IMR-90 (cell line): Measurements from ENCODE around the gene DAZL. TPM values are rescaled to one million over a fixed set of nuclear protein-coding genes. Genes with fewer than 3 reads are reported as not detected.

Experiments used
- ATAC-seq: fragments of 200-7000 bp; cut with Tn5 transposase; 2 replicates; pipeline ENCODE4 v1.9.1; 2020; ENCODE audit warnings: low read depth, mild to moderate bottlenecking, moderate library complexity
- BruUV-seq: library from RNA; stranded (reverse); fragments of 400-500 nt; replicated peaks from 2 replicates; lab custom pipeline; 2021; lab: Mats Ljungman, UMichigan
- CTCF ChIA-PET: fragments of 300-600 bp; formaldehyde crosslinking; extraction: SDS; loops from one replicate; lab custom pipeline; 2021; ENCODE audit warnings: antibody characterized with exemption; lab: Yijun Ruan, JAX
- POLR2A ChIA-PET: fragments of 300-600 bp; sonication (Branson Sonifier 250); formaldehyde crosslinking; loops from one replicate; lab custom pipeline; 2022; ENCODE audit warnings: antibody characterized with exemption; ENCODE audit not compliant: unreplicated experiment; lab: Charles Lee
- DNase-seq: peaks from one replicate; pipeline ENCODE4 v3.0.0; 2013
- H2AFZ ChIP-seq: replicated peaks from 2 replicates; pipeline ENCODE3; 2013; ENCODE audit warnings: low read length, mild to moderate bottlenecking; ENCODE audit not compliant: poor library complexity
- H2AK5ac ChIP-seq: 2 replicates; pipeline ENCODE4 v1.6.1; 2013; ENCODE audit warnings: low read depth, low read length, inconsistent platforms
- H2AK9ac ChIP-seq: replicated peaks from 2 replicates; pipeline ENCODE3; 2013; ENCODE audit warnings: mild to moderate bottlenecking, low read depth, low read length, moderate library complexity; ENCODE audit not compliant: poor library complexity
- H2BK120ac ChIP-seq: 2 replicates; pipeline ENCODE4 v1.6.1; 2013; ENCODE audit warnings: low read depth, low read length, inconsistent platforms
- H2BK15ac ChIP-seq: 3 replicates; pipeline ENCODE4 v1.6.1; 2013; ENCODE audit warnings: low read depth, low read length, inconsistent platforms
- H2BK20ac ChIP-seq: 2 replicates; pipeline ENCODE4 v1.6.1; 2013; ENCODE audit warnings: low read depth, mild to moderate bottlenecking, inconsistent platforms, low read length, moderate library complexity
- H2BK5ac ChIP-seq: 2 replicates; pipeline ENCODE4 v1.6.1; 2013; ENCODE audit warnings: mild to moderate bottlenecking, low read depth, low read length, inconsistent platforms; ENCODE audit not compliant: poor library complexity, severe bottlenecking
- H3K14ac ChIP-seq: replicated peaks from 2 replicates; pipeline ENCODE4 v1.6.1; 2013; ENCODE audit warnings: low read depth, low read length, inconsistent platforms
- H3K18ac ChIP-seq: 2 replicates; pipeline ENCODE4 v1.6.1; 2013; ENCODE audit warnings: low read depth, low read length, control low read depth
- H3K23ac ChIP-seq: 2 replicates; pipeline ENCODE4 v1.6.1; 2013; ENCODE audit warnings: low read depth, low read length, inconsistent platforms
- H3K27ac ChIP-seq: 2 replicates; pipeline ENCODE4 v1.5.1; 2013; ENCODE audit warnings: mild to moderate bottlenecking, control low read depth, low read length; ENCODE audit not compliant: insufficient read depth
- H3K27me3 ChIP-seq: 2 replicates; pipeline ENCODE4 v1.6.1; 2013; ENCODE audit warnings: low read length; ENCODE audit not compliant: control insufficient read depth, insufficient read depth
- H3K36me3 ChIP-seq: 2 replicates; pipeline ENCODE4 v1.6.1; 2013; ENCODE audit warnings: low read length, mixed read lengths; ENCODE audit not compliant: control insufficient read depth, insufficient read depth
- H3K4ac ChIP-seq: 2 replicates; pipeline ENCODE4 v1.6.1; 2013; ENCODE audit warnings: low read depth, low read length, inconsistent platforms
- H3K4me1 ChIP-seq: 2 replicates; pipeline ENCODE4 v1.6.1; 2013; ENCODE audit warnings: low read length, mixed read lengths; ENCODE audit not compliant: control insufficient read depth, insufficient read depth
- H3K4me2 ChIP-seq: 2 replicates; pipeline ENCODE4 v1.6.1; 2013; ENCODE audit warnings: low read depth, mild to moderate bottlenecking, control low read depth, low read length, moderate library complexity
- H3K4me3 ChIP-seq: 2 replicates; pipeline ENCODE4 v1.5.1; 2013; ENCODE audit warnings: low read depth, mild to moderate bottlenecking, control low read depth, low read length, moderate library complexity; ENCODE audit not compliant: insufficient read depth
- H3K56ac ChIP-seq: 2 replicates; pipeline ENCODE4 v1.6.1; 2013; ENCODE audit warnings: low read length, inconsistent platforms; ENCODE audit not compliant: insufficient read depth; ENCODE audit errors: extremely low read depth
- H3K79me1 ChIP-seq, 2 experiments: 2 replicates each; pipeline ENCODE4 v1.6.1; 2013; ENCODE audit warnings: low read length in 2 of 2, inconsistent platforms in 1 of 2, low read depth in 1 of 2
- H3K9ac ChIP-seq: 2 replicates; pipeline ENCODE4 v1.6.1; 2013; ENCODE audit warnings: low read depth, low read length, control low read depth
- H3K9me1 ChIP-seq: 2 replicates; pipeline ENCODE4 v1.6.1; 2013; ENCODE audit warnings: low read length, inconsistent platforms; ENCODE audit not compliant: insufficient read depth
- H3K9me3 ChIP-seq: 2 replicates; pipeline ENCODE4 v1.6.1; 2013; ENCODE audit warnings: low read length; ENCODE audit not compliant: control insufficient read depth, insufficient read depth
- H4K20me1 ChIP-seq: 2 replicates; pipeline ENCODE4 v1.6.1; 2013; ENCODE audit warnings: low read length, inconsistent platforms; ENCODE audit not compliant: insufficient read depth
- H4K5ac ChIP-seq: 2 replicates; pipeline ENCODE4 v1.6.1; 2013; ENCODE audit warnings: mild to moderate bottlenecking, low read depth, low read length, control low read depth
- H4K8ac ChIP-seq, 2 experiments: 2 replicates each; pipeline ENCODE4 v1.6.1; 2013; ENCODE audit warnings: low read depth in 2 of 2, low read length in 2 of 2, control low read depth in 1 of 2, inconsistent platforms in 1 of 2
- H4K91ac ChIP-seq: 2 replicates; pipeline ENCODE4 v1.6.1; 2013; ENCODE audit warnings: low read depth, low read length, inconsistent platforms; ENCODE audit not compliant: insufficient read depth
- RFX5 ChIP-seq: IDR thresholded peaks from 2 replicates; pipeline ENCODE4 v1.8.0; 2012; ENCODE audit warnings: low read depth, mild to moderate bottlenecking, low read length, moderate library complexity
- SMC3 ChIP-seq: fragments of 150-350 bp; IDR thresholded peaks from 2 replicates; pipeline ENCODE4 v1.6.1; 2016; ENCODE audit warnings: low read depth, mild to moderate bottlenecking, antibody characterized with exemption, low read length, moderate library complexity
- dilution Hi-C: fragments of 300-500 bp; cut with HindIII; formaldehyde crosslinking; loops from one replicate; pipeline ENCODE4 v1.14.3; 2018; ENCODE audit warnings: low sequenced_read_pairs; ENCODE audit not compliant: unreplicated experiment
- in situ Hi-C: fragments of 300-500 bp; cut with MboI; formaldehyde crosslinking; loops from 3 replicates; pipeline ENCODE4 v1.14.3; 2019; ENCODE audit warnings: low sequenced_read_pairs, inconsistent platforms, mixed read lengths
- intact Hi-C: fragments of 100-400 bp; cut with micrococcal nuclease; formaldehyde crosslinking; loops from 2 replicates; pipeline ENCODE4 v1.10.0; 2022
- polyA plus RNA-seq, 3 experiments: library from polyadenylated mRNA; depleted of rRNA; stranded (reverse); fragments of >200 nt; gene quantifications; 2 replicates each; pipeline ENCODE4 v1.2.3, GENCODE V29; 2012; ENCODE audit warnings: low replicate concordance in 1 of 3
- total RNA-seq: library from RNA; depleted of rRNA; stranded (reverse); fragments of >200 nt; gene quantifications from 2 replicates; pipeline ENCODE4 v1.2.3, GENCODE V29; 2012
- TF ChIP-seq, protein P1 (sequence below): fragments of 150-350 bp; IDR thresholded peaks from 2 replicates; pipeline ENCODE4 v1.6.1; 2017; ENCODE audit warnings: mild to moderate bottlenecking, antibody characterized with exemption, low read length, low read depth

DAZL gene
- total and polyA plus RNA-seq, 2 of the 4 experiments (the other 2 are of a cell fraction), result not detected

DNA sequence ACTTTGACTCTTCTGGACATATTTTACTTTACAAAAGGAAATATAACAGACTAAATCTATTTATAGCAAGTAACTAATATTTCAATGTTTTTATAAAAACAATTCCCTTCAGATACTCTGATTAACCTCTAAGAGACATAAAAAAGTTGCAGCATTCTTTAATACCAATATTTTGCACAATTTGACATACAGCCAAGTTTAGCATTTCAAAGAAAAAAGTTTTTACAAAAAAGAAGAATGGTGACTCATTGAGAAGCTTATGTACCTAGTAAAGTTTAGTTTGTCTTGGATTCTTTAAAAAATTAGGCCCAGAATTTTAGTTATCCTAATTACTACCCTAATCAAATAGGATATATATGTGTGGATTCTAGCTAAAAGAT is 17.6 kb downstream of the DAZL start:
- H2AFZ ChIP-seq, result no peak overlapping the region
- H3K27me3 ChIP-seq, result no peaks in the 10 kb centered on the region; the same call in 1 of the 2 replicates
- H3K14ac ChIP-seq, result no peak overlapping the region
- in situ Hi-C loops (no loop called here), dilution Hi-C loops (no loop called here), intact Hi-C loops (no loop called here)
- no peak overlapping the region for H2BK15ac ChIP-seq
- H3K36me3 ChIP-seq, result no peaks in the 10 kb centered on the region
- no peaks in the 10 kb centered on the region for H3K9me3 ChIP-seq
- BruUV-seq, result no TSS peak
- no peak overlapping the region for H2BK20ac ChIP-seq
- H3K23ac ChIP-seq, result no peak overlapping the region
- no peaks in the 10 kb centered on the region for H3K9me1 ChIP-seq
- H2AK5ac ChIP-seq, result no peak overlapping the region
- no peak overlapping the region for H3K27ac ChIP-seq
- H3K18ac ChIP-seq, result no peak overlapping the region
- H4K8ac ChIP-seq, result no peak overlapping the region
- ChIA-PET POLR2A (interaction anchor here (0.5 kb wide), 1 partner anchor 793 kb away, joined by 7 read pairs; no protein-coding TSS in a partner anchor), CTCF (interaction anchor here (0.6 kb wide), 1 partner anchor 14 kb away, joined by 3 read pairs; no protein-coding TSS in a partner anchor)
- no peaks in the 10 kb centered on the region for H3K4me1 ChIP-seq
- peak; percentile 1 for DNase-seq
- H3K4me3 ChIP-seq, result no peak overlapping the region
- no peak overlapping the region for H4K5ac ChIP-seq
- no peak overlapping the region for H2BK120ac ChIP-seq
- H2AK9ac ChIP-seq, result no peak overlapping the region
- no peak overlapping the region for H4K91ac ChIP-seq
- no peak overlapping the region for H3K9ac ChIP-seq
- no peaks in the 10 kb centered on the region for H3K79me1 ChIP-seq
- H3K4ac ChIP-seq, result no peak overlapping the region
- H2BK5ac ChIP-seq, result no peak overlapping the region
- H4K20me1 ChIP-seq, result no peaks in the 10 kb centered on the region
- H3K56ac ChIP-seq, result no peak overlapping the region
- TF ChIP-seq, protein P1, sequence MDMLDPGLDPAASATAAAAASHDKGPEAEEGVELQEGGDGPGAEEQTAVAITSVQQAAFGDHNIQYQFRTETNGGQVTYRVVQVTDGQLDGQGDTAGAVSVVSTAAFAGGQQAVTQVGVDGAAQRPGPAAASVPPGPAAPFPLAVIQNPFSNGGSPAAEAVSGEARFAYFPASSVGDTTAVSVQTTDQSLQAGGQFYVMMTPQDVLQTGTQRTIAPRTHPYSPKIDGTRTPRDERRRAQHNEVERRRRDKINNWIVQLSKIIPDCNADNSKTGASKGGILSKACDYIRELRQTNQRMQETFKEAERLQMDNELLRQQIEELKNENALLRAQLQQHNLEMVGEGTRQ, result no peak
- TF ChIP-seq SMC3 (no peak), RFX5 (no peak)
- no peak for ATAC-seq
- no peak overlapping the region for H3K4me2 ChIP-seq
